Calu3 (cell line): ENCODE measurements around the gene SIPA1. TPM values are rescaled to one million over a fixed set of nuclear protein-coding genes. Genes with fewer than 3 reads are reported as not detected.

Experiments used
- BruUV-seq: library from RNA; stranded (reverse); fragments of 400-500 nt; replicated peaks from 2 replicates; lab custom pipeline; 2021; lab: Mats Ljungman, UMichigan
- CTCF ChIA-PET: fragments of 300-600 bp; sonication (Branson Sonifier 250); formaldehyde crosslinking; loops from one replicate; lab custom pipeline; 2022; ENCODE audit warnings: antibody characterized with exemption; lab: Charles Lee
- DNase-seq: peaks from one replicate; pipeline ENCODE4 v3.0.0; 2022
- H3K27ac Mint-ChIP-seq: one replicate; pipeline ENCODE4 v1.8.0; 2022; ENCODE audit warnings: mixed read lengths; ENCODE audit not compliant: unreplicated experiment
- H3K27me3 Mint-ChIP-seq: one replicate; pipeline ENCODE4 v1.8.0; 2022; ENCODE audit warnings: mixed read lengths; ENCODE audit not compliant: unreplicated experiment
- H3K36me3 Mint-ChIP-seq: one replicate; pipeline ENCODE4 v1.8.0; 2022; ENCODE audit warnings: mild to moderate bottlenecking, moderate library complexity, mixed read lengths; ENCODE audit not compliant: insufficient read depth, unreplicated experiment
- H3K4me1 Mint-ChIP-seq: one replicate; pipeline ENCODE4 v1.8.0; 2022; ENCODE audit warnings: mild to moderate bottlenecking, low read depth, mixed read lengths; ENCODE audit not compliant: unreplicated experiment
- H3K4me3 Mint-ChIP-seq: one replicate; pipeline ENCODE4 v1.8.0; 2022; ENCODE audit warnings: mild to moderate bottlenecking, low read depth, moderate library complexity, mixed read lengths; ENCODE audit not compliant: unreplicated experiment
- H3K9me3 Mint-ChIP-seq: one replicate; pipeline ENCODE4 v1.8.0; 2022; ENCODE audit warnings: low read depth, mixed read lengths; ENCODE audit not compliant: unreplicated experiment
- intact Hi-C: fragments of 100-400 bp; cut with micrococcal nuclease; formaldehyde crosslinking; loops from one replicate; pipeline ENCODE4 v1.10.0; 2022; ENCODE audit not compliant: unreplicated experiment
- total RNA-seq: library from RNA; stranded (reverse); gene quantifications from 2 replicates; pipeline ENCODE4 v1.2.3, GENCODE V29; 2022
- TF ChIP-seq, protein P1 (sequence below): fragments of 200-600 bp; IDR thresholded peaks from one replicate; pipeline ENCODE4 v1.8.0; 2022; ENCODE audit warnings: antibody characterized with exemption; ENCODE audit not compliant: unreplicated experiment

SIPA1 gene
- total RNA-seq, 1 experiment from 2014 or later, result 41.3 TPM

DNA sequence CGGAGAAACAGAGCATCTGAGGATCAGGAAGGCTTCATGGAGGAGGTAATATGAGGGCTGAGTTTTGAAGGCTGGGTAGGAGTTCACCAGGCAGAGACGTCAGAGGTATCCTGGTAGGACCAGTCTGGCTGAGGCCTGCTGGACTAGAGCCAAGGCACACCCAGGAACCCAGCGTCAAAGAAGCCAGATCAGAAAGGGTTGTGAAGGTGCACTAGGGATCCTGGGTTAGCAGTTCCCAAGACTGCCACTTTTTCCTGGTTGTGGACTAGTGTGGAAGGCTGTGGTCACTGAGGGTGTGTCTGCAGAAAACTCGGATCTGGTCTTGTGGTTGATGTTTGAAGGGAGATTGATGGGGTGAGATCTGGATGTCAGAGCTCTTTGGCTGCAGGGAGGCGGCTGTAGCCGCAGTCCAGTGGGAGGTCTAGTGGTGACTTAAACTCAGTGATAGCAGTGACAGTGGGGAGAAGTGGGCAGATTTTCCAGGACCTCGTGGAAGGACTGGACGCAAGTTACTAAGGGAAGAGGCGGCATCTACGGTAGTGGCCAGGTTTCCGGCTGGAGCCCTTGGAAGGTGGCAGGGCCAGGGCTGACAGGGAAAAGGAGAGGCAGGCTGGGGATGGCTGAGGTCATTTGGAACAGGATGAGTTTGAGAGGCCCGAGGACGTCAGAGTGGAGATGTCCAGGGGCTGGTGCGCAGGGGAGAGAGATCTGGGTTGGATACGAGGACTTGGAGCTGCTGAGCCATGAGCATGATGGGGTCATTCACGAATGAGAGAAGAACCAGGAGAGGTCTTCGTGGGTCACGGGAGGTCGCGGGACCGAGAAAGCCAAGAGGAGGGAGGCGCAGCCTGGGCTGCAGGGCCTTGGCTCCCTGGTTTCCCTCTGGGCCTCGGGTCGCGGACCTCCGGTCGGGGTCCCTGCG is 13.9 kb downstream of the SIPA1 start:
- peak; percentile 89 for DNase-seq
- H3K27me3 Mint-ChIP-seq, result no peaks in the 10 kb centered on the region
- H3K36me3 Mint-ChIP-seq, result peaks cover 72% of the 10 kb centered on the region
- intact Hi-C loops, result no loop called here
- peaks cover 38% of the 10 kb centered on the region for H3K4me1 Mint-ChIP-seq
- peak overlapping the region; percentile 84 for H3K27ac Mint-ChIP-seq
- peak overlapping the region; percentile 65 for H3K4me3 Mint-ChIP-seq
- TSS peak; percentile 16 for BruUV-seq
- TF ChIP-seq, protein P1, sequence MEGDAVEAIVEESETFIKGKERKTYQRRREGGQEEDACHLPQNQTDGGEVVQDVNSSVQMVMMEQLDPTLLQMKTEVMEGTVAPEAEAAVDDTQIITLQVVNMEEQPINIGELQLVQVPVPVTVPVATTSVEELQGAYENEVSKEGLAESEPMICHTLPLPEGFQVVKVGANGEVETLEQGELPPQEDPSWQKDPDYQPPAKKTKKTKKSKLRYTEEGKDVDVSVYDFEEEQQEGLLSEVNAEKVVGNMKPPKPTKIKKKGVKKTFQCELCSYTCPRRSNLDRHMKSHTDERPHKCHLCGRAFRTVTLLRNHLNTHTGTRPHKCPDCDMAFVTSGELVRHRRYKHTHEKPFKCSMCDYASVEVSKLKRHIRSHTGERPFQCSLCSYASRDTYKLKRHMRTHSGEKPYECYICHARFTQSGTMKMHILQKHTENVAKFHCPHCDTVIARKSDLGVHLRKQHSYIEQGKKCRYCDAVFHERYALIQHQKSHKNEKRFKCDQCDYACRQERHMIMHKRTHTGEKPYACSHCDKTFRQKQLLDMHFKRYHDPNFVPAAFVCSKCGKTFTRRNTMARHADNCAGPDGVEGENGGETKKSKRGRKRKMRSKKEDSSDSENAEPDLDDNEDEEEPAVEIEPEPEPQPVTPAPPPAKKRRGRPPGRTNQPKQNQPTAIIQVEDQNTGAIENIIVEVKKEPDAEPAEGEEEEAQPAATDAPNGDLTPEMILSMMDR, result no peak
- no peaks in the 10 kb centered on the region for H3K9me3 Mint-ChIP-seq
- CTCF ChIA-PET, result interaction anchor here (0.6 to 1.7 kb wide), 8 partner anchors 11 to 1831 kb away, joined by 3 to 6 read pairs (median 3); partner anchors contain the start of genes AIP, MUS81, RELA and SIPA1

DNA sequence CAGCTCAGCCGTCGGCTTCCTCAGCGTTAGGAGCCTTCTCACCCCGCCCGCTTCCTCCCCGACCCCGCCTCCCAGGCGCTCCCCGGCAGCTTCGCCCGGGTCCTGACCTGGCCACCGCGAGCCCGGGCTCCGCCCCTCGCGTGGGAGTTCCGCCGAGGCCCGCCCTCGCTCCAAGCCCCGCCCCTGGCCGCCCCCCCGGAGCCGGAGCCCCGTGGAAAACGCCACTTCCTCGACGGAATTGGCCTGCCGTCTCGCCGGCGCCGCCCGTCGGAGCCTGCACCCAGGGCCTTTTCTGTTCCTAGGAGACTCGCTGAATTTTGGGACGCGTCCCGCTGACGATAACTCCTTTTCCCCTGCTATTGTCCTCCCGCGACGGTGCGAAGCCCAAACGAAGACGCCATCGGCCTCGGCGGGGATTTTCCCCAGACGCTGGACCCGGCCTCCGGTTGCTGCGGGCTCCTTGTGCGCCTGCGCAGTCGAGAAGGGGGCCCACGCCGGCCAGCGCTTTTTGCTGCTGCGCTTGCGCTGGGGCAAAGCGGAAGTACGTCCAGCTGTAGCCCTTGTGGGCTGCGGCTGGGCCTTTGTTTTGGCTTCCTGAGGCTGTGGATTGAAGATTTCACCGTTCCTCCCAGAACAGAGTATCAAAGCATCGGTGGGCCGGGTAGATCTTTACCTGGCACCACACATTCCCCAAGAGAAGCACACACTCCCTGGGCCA is 14.8 kb downstream of the SIPA1 start:
- intact Hi-C loops, result no loop called here
- CTCF ChIA-PET, result interaction anchor here (1.0 to 1.7 kb wide), 4 partner anchors 10 to 207 kb away, joined by 3 to 5 read pairs (median 4); partner anchors contain the start of genes MUS81, RELA and SIPA1
- peak overlapping the region; percentile 65 for H3K4me3 Mint-ChIP-seq

DNA sequence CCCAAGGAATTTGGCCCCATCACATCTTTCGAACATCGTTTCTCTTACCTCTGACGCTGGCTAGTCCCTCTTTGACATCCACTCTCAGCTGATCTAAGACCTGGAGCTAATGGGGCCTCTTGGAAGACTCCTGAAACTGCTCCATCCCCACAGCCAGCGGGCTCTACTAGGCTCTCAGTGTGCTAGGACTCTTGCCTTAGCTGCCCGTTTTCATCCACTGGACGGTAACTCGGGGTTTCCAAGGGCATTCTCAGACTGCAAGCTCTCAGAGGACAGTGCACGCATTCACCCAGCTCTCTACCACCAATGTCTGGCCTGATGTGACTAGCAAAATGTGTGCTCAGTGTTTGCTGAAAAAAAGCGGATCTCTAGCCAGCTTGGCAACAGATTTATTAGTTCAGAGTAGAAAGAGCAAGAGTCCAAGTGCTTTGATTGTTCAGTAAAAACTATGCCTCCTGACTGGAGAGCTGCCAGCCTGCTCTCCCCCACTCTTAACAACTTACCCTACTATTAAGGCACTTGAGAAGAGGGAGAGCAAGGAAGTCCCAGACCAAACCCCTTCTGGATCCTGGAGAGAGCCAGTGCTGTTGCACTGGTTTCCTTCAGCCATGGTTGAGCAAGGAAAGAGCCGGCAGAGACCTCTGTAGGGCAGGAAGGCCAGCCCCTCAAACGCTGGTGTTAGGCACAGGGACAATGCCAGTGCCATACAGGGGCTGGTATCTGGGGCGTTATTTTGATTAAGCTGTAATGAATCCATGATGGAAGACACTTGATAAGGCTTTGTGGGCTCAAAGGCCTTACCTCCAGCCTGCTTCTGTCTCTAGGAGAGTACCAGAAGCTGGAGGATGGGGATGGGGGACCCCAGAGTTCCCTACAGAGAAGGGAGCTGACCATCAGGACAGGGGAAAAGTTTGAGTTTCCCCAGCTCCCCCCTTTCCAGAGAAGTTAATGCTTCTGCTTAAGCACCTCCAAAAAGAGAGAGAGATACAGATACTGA is 15.6 kb downstream of the SIPA1 start:
- Mint-ChIP-seq H3K4me3 (peak overlapping the region; percentile 65), H3K4me1 (peaks cover 38% of the 10 kb centered on the region), H3K9me3 (no peaks in the 10 kb centered on the region), H3K27me3 (no peaks in the 10 kb centered on the region), H3K27ac (peak overlapping the region; percentile 84), H3K36me3 (peaks cover 79% of the 10 kb centered on the region)
- intact Hi-C loops, result no loop called here
- CTCF ChIA-PET, result interaction anchor here (0.9 to 1.7 kb wide), 4 partner anchors 10 to 206 kb away, joined by 3 to 5 read pairs (median 4); partner anchors contain the start of genes MUS81, PCNX3, RELA and SIPA1
- DNase-seq, result no peak
- TF ChIP-seq, protein P1, result no peak
- no TSS peak for BruUV-seq

More for the DNA sequence above, 14.8 kb downstream of the SIPA1 start:
- DNase-seq, result peak; percentile 96
- H3K27me3 Mint-ChIP-seq, result no peaks in the 10 kb centered on the region
- H3K4me1 Mint-ChIP-seq, result peaks cover 38% of the 10 kb centered on the region
- no peaks in the 10 kb centered on the region for H3K9me3 Mint-ChIP-seq
- TF ChIP-seq, protein P1, result no peak
- TSS peak; percentile 92 for BruUV-seq
- H3K36me3 Mint-ChIP-seq, result peaks cover 76% of the 10 kb centered on the region
- H3K27ac Mint-ChIP-seq, result peak overlapping the region; percentile 84
